ENCODE measurements around the gene ZNF710. TPM values are rescaled to one million over a fixed set of nuclear protein-coding genes. Genes with fewer than 3 reads are reported as not detected.

ZNF710 gene
- total and polyA plus RNA-seq, 2 of the 4 experiments (the other 2 are of a cell fraction) = 7.6 to 8.2 TPM

GRCh38 chr15:90087454-90088154 lies 86.5 kb downstream of the ZNF710 start:
- Histone ChIP-seq H3K27me3 (ENCODE audit: control insufficient read depth, insufficient read depth, low read length) (no peaks in the 10 kb centered on the region), H3K9me1 (ENCODE audit: insufficient read depth, low read length) (peaks cover 3% of the 10 kb centered on the region; the same call in 1 of the 2 replicates), H3K4ac (ENCODE audit: low read depth, low read length) (no peak overlapping the region), H2AFZ (replicated peaks; ENCODE audit: low read length, poor library complexity) (no peak overlapping the region), H3K36me3 (ENCODE audit: control insufficient read depth, insufficient read depth, low read length) (peaks cover 54% of the 10 kb centered on the region), H3K9ac (ENCODE audit: low read depth, low read length) (no peak overlapping the region), H4K8ac (ENCODE audit: low read depth in 2 of 2, low read length in 2 of 2) (no peak overlapping the region), H3K4me3 (ENCODE audit: insufficient read depth, low read depth, low read length) (no peak overlapping the region), H3K4me2 (ENCODE audit: low read depth, low read length) (no peak overlapping the region), H4K20me1 (ENCODE audit: insufficient read depth, low read length) (peaks cover 12% of the 10 kb centered on the region; the same call in 1 of the 2 replicates), H3K27ac (ENCODE audit: insufficient read depth, low read length) (no peak overlapping the region), H2AK9ac (replicated peaks; ENCODE audit: low read depth, low read length, poor library complexity) (no peak overlapping the region), H2BK5ac (ENCODE audit: low read depth, low read length, poor library complexity, severe bottlenecking) (no peak overlapping the region), H4K5ac (ENCODE audit: low read depth, low read length) (no peak overlapping the region), H3K4me1 (ENCODE audit: control insufficient read depth, insufficient read depth, low read length) (no peaks in the 10 kb centered on the region), H2BK120ac (ENCODE audit: low read depth, low read length) (no peak overlapping the region), H3K9me3 (ENCODE audit: control insufficient read depth, insufficient read depth, low read length) (no peaks in the 10 kb centered on the region), H3K23ac (ENCODE audit: low read depth, low read length) (no peak overlapping the region), H3K79me1 (ENCODE audit: low read depth in 1 of 2, low read length in 2 of 2) (peaks cover 9 to 32% of the 10 kb centered on the region in 2 experiments), H2AK5ac (ENCODE audit: low read depth, low read length) (no peak overlapping the region), H2BK20ac (ENCODE audit: low read depth, low read length) (no peak overlapping the region), H2BK15ac (ENCODE audit: low read depth, low read length) (no peak overlapping the region), H4K91ac (ENCODE audit: insufficient read depth, low read depth, low read length) (no peak overlapping the region), H3K14ac (replicated peaks; ENCODE audit: low read depth, low read length) (no peak overlapping the region), H3K56ac (ENCODE audit: extremely low read depth, insufficient read depth, low read length) (no peak overlapping the region), H3K18ac (ENCODE audit: low read depth, low read length) (no peak overlapping the region)
- POLR2A ChIA-PET (ENCODE audit: unreplicated experiment) = no interaction called here
- DNase-seq (peak; percentile 36), ATAC-seq (ENCODE audit: low read depth) (no peak)
- CTCF ChIA-PET = interaction anchor here (0.7 to 1.6 kb wide), 2 partner anchors 16 to 134 kb away, joined by 3 to 4 read pairs; no protein-coding TSS in a partner anchor
- intact Hi-C loops (cut with micrococcal nuclease) = loop anchor here (5.0 to 10.0 kb wide), 2 partner anchors 137 to 345 kb away; no protein-coding TSS in a partner anchor
- dilution Hi-C loops (cut with HindIII; ENCODE audit: low sequenced_read_pairs, unreplicated experiment) = no loop called here
- WGBS, 2 experiments (ENCODE audit: extremely low coverage in 2 of 2, insufficient read length in 1 of 2) = 100% methylated on average over 5 of the region's 20 CpGs; no CpG with 5 or more reads in 1 of the 2 experiments
- TF ChIP-seq FOS (IDR thresholded peaks at IDR 0.05; ENCODE audit: low read depth, low read length) (no peak), USF2 (IDR thresholded peaks at IDR 0.05; ENCODE audit: low read depth, low read length) (peak; percentile 78), RAD21 (IDR thresholded peaks at IDR 0.05; ENCODE audit: low read length) (peak; percentile 22; the same call in 1 of the 2 replicates), SMC3 (IDR thresholded peaks at IDR 0.05; ENCODE audit: low read depth, low read length) (0 out of 2 replicates have a peak, but pooled peaks have one; percentile 8), POLR2A (IDR thresholded peaks at IDR 0.05; ENCODE audit: low read depth, low read length) (no peak), CTCF (conservative IDR thresholded peaks at IDR 0.05; ENCODE audit: low read depth, low read length) (peak; percentile 31; the same call in 1 of the 2 replicates)
- in situ Hi-C loops (cut with MboI; ENCODE audit: low sequenced_read_pairs) = no loop called here
- no TSS peak for BruUV-seq (replicated peaks)
